HCT116 (cell line): Measurements from ENCODE around the gene SNX3. TPM values are rescaled to one million over a fixed set of nuclear protein-coding genes. Genes with fewer than 3 reads are reported as not detected.
A peak's percentile ranks its signal among the peaks of the same experiment; 100 is the strongest.

Source experiments
- ATAC-seq: fragments of 200-7000 bp; cut with Tn5 transposase; 2 replicates; pipeline ENCODE4 v1.9.1; 2020; ENCODE audit warnings: mild to moderate bottlenecking, moderate library complexity
- BruUV-seq: library from RNA; stranded (reverse); fragments of 400-500 nt; replicated peaks from 2 replicates; lab custom pipeline; 2021; lab: Mats Ljungman, UMichigan
- CTCF ChIA-PET: fragments of 300-600 bp; sonication (Branson Sonifier 250); formaldehyde crosslinking; loops from one replicate; lab custom pipeline; 2021; ENCODE audit warnings: antibody characterized with exemption; lab: Charles Lee
- POLR2A ChIA-PET: fragments of 300-600, 350-600 bp; sonication (Branson Sonifier 250); formaldehyde crosslinking; loops from one replicate; lab custom pipeline; 2021; ENCODE audit warnings: antibody characterized with exemption; lab: Charles Lee
- RAD21 ChIA-PET, 2 experiments: fragments of 300-600 bp; sonication (Branson Sonifier 250); formaldehyde crosslinking; loops; one replicate each; lab custom pipeline; 2023; ENCODE audit warnings: low total read pairs in 2 of 2; ENCODE audit not compliant: uncharacterized antibody in 2 of 2, unreplicated experiment in 2 of 2, low non-redundant PET in 1 of 2; lab: Charles Lee
- DNase-seq: peaks from one replicate; pipeline ENCODE4 v3.0.0-alpha.2; 2010; ENCODE audit warnings: low read depth, low spot score
- H2AFZ ChIP-seq: fragments of 200-600 bp; shearing (Covaris generic), sonication (generic); 2 replicates; pipeline ENCODE4 v1.6.1; 2017; ENCODE audit warnings: low read depth, mixed run types, mixed read lengths, antibody characterized with exemption, low read length; ENCODE audit not compliant: poor library complexity, severe bottlenecking
- H3K27ac ChIP-seq: 2 replicates; pipeline ENCODE4 v1.5.1; 2012; ENCODE audit warnings: low read depth, low read length
- H3K27me3 ChIP-seq: fragments of 200-600 bp; sonication (generic); 2 replicates; pipeline ENCODE4 v1.6.1; 2016; ENCODE audit warnings: mixed run types, low read length, mixed read lengths; ENCODE audit not compliant: insufficient read depth
- H3K36me3 ChIP-seq, 2 experiments: fragments of 200-500 bp in 1 of 2; fragments of 200-600 bp in 1 of 2; sonication (Bioruptor generic) in 1 of 2; sonication (generic) in 1 of 2; 2 replicates each; pipeline versions ENCODE4 v1.5.1 to v1.6.1; 2014 to 2016; ENCODE audit warnings: low read length in 2 of 2, inconsistent platforms in 1 of 2, mixed read lengths in 1 of 2, mixed run types in 1 of 2; ENCODE audit not compliant: insufficient read depth in 2 of 2, control insufficient read depth in 1 of 2
- H3K4me1 ChIP-seq, 2 experiments: fragments of 200-600 bp in 1 of 2; sonication (generic) in 1 of 2; 2 replicates each; pipeline versions ENCODE4 v1.5.1 to v1.6.1; 2012 to 2017; ENCODE audit warnings: low read length in 2 of 2, inconsistent platforms in 1 of 2, mild to moderate bottlenecking in 1 of 2, mixed read lengths in 1 of 2, mixed run types in 1 of 2, moderate library complexity in 1 of 2; ENCODE audit not compliant: insufficient read depth in 2 of 2, control insufficient read depth in 1 of 2
- H3K4me2 ChIP-seq: fragments of 200-600 bp; sonication (generic); 2 replicates; pipeline ENCODE4 v1.6.1; 2017; ENCODE audit warnings: mixed run types, low read length, mixed read lengths
- H3K4me3 ChIP-seq, 2 experiments: fragments of 200-600 bp in 1 of 2; sonication (generic) in 1 of 2; replicated peaks in 1 of 2; 2 replicates each; pipeline ENCODE4 v1.5.1; 2011 to 2016; ENCODE audit warnings: low read length in 2 of 2, control low read depth in 1 of 2, low read depth in 1 of 2, mild to moderate bottlenecking in 1 of 2, mixed read lengths in 1 of 2, mixed run types in 1 of 2
- H3K79me2 ChIP-seq: fragments of 200-600 bp; sonication (generic); 2 replicates; pipeline ENCODE4 v1.6.1; 2017; ENCODE audit warnings: mild to moderate bottlenecking, mixed run types, low read length, moderate library complexity, mixed read lengths; ENCODE audit not compliant: insufficient read depth
- H3K9ac ChIP-seq: fragments of 200-600 bp; sonication (generic); 2 replicates; pipeline ENCODE4 v1.6.1; 2016; ENCODE audit warnings: low read length, mixed read lengths
- H3K9me2 ChIP-seq: fragments of 200-600 bp; sonication (generic), shearing (Covaris generic); 2 replicates; pipeline ENCODE4 v1.6.1; 2017; ENCODE audit warnings: mixed run types, mild to moderate bottlenecking, moderate library complexity; ENCODE audit not compliant: insufficient read depth
- H3K9me3 ChIP-seq, 2 experiments: fragments of 200-500 bp in 1 of 2; fragments of 200-600 bp in 1 of 2; sonication (Bioruptor generic) in 1 of 2; sonication (generic) in 1 of 2; 2 replicates each; pipeline ENCODE4 v1.6.1; 2014 to 2017; ENCODE audit warnings: low read length in 2 of 2, mixed read lengths in 2 of 2, inconsistent platforms in 1 of 2, low read depth in 1 of 2, mild to moderate bottlenecking in 1 of 2, mixed run types in 1 of 2, moderate library complexity in 1 of 2; ENCODE audit not compliant: control insufficient read depth in 1 of 2, insufficient read depth in 1 of 2
- H4K20me1 ChIP-seq: fragments of 200-600 bp; sonication (generic), shearing (Covaris generic); 2 replicates; pipeline ENCODE4 v1.6.1; 2017; ENCODE audit warnings: mixed run types, mild to moderate bottlenecking, moderate library complexity; ENCODE audit not compliant: insufficient read depth
- ELF1 ChIP-seq: IDR thresholded peaks from 2 replicates; pipeline ENCODE4 v1.6.1; 2012; ENCODE audit warnings: low read depth, borderline replicate concordance
- JUND ChIP-seq: IDR thresholded peaks from 2 replicates; pipeline ENCODE4 v1.6.1; 2012
- SP1 ChIP-seq: IDR thresholded peaks from 2 replicates; pipeline ENCODE4 v1.6.1; 2012; ENCODE audit warnings: low read depth
- ZFX ChIP-seq: fragments of 450-650 bp; IDR thresholded peaks from 2 replicates; pipeline ENCODE4 v1.6.1; 2017
- intact Hi-C: fragments of 100-400 bp; cut with micrococcal nuclease; formaldehyde crosslinking; loops from 2 replicates; pipeline ENCODE4 v1.10.0; 2022
- total RNA-seq: library from RNA; stranded (reverse); gene quantifications from one replicate; pipeline ENCODE4 v1.2.1, GENCODE V29; 2021; ENCODE audit not compliant: unreplicated experiment

SNX3 gene
- total RNA-seq, 1 experiment from 2014 or later = 111 TPM

GRCh38 chr6:108294727-108295625, 34.1 kb upstream of the SNX3 start, which contains the start of gene AFG1L (continued):
- TF ChIP-seq ELF1 (peak; percentile 77), SP1 (peak; percentile 68; the same call in 1 of the 2 replicates), JUND (no peak)

- Histone ChIP-seq H3K27me3 (no peaks in the 10 kb centered on the region), H4K20me1 (no peaks in the 10 kb centered on the region), H3K9ac (peak overlapping the region; percentile 80), H3K9me2 (no peaks in the 10 kb centered on the region), H3K27ac (peak overlapping the region; percentile 78), H3K79me2 (no peaks in the 10 kb centered on the region; the same call in 1 of the 2 replicates), H3K4me1 (peaks cover 5 to 21% of the 10 kb centered on the region in 2 experiments), H3K4me3 (peak overlapping the region; percentile 67 to 82), H3K36me3 (no peaks in the 10 kb centered on the region), H3K9me3 (no peaks in the 10 kb centered on the region), H2AFZ (peak overlapping the region; percentile 67), H3K4me2 (peak overlapping the region; percentile 84)
- TSS peak; percentile 99 for BruUV-seq
- ChIA-PET POLR2A (interaction anchor here (0.9 to 1.7 kb wide), 2 partner anchors 29 to 33 kb away, joined by 3 to 6 read pairs; partner anchors contain the start of gene SNX3), CTCF (no interaction called here), RAD21 (no interaction called here)
- DNase-seq (no peak), ATAC-seq (peak; percentile 13)
- TF ChIP-seq ZFX (peak; percentile 56; the same call in 1 of the 2 replicates), SP1 (no peak)
- intact Hi-C loops = loop anchor here (2.0 kb wide), 1 partner anchor 34 kb away; the partner anchor contains the start of gene SNX3
Measured at GRCh38 chr6:108294297-108294726, 33.5 kb upstream of the SNX3 start.
